ENCODE measurements around the gene PTPRA.

- TF ChIP-seq CTCF (IDR thresholded peaks at IDR 0.05) = no peak
- no peak for TF ChIP-seq POLR2A (IDR thresholded peaks at IDR 0.05)
- no peak for TF ChIP-seq EP300 (IDR thresholded peaks at IDR 0.05)
- TF ChIP-seq POLR2AphosphoS5 (IDR thresholded peaks at IDR 0.05) = no peak
These were observed 413 bp downstream of the PTPRA start for GRCh38 chr20:2873747-2874041.

Data from stomach (tissue), 4 donors.